ENCODE measurements around the gene HLA-DQA1.
A peak's percentile ranks its signal among the peaks of the same experiment; 100 is the strongest.
"Not testable (repeated sequence)": the region's sequence is repeated elsewhere in the genome, so short reads cannot be mapped to it uniquely, and the experiment has no call there.

HLA-DQA1 gene

GRCh38 chr6:32622545-32623401 lies 14.4 kb upstream of the HLA-DQA1 start:
- DNase-seq (ENCODE audit: low spot score): peak; percentile 72

DNA sequence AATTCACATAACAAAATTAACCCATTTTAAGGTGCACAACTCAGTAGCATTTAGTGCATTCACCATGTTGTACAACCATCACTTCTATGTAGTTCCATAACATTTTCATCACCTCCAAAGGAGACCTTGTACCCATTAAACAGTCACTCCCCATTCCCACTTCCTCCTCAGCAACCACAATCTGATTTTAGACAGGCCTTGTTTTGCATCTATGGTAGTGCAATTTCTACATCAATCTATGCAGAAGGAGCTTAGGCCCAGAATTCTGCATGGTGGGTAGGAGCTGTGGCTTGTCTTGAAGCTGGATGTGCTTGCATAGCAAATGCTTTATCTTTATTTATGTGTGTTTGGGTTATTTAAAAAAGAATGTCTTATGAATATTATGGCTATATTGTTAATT lies 13.5 kb upstream of the HLA-DQA1 start:
- DNase-seq (ENCODE audit: low spot score): no peak

GRCh38 chr6:32624565-32624964 lies 12.6 kb upstream of the HLA-DQA1 start:
- no peak for DNase-seq (ENCODE audit: low spot score)

GRCh38 chr6:32625137-32625536 lies 12.1 kb upstream of the HLA-DQA1 start:
- DNase-seq (ENCODE audit: low spot score): no peak

GRCh38 chr6:32627249-32627648 lies 10.0 kb upstream of the HLA-DQA1 start:
- no peak for DNase-seq (ENCODE audit: low spot score)

- peak; percentile 14 for DNase-seq (ENCODE audit: low spot score)
Measured at GRCh38 chr6:32627831-32628230, 9.4 kb upstream of the HLA-DQA1 start.

GRCh38 chr6:32629793-32630192 lies 7.4 kb upstream of the HLA-DQA1 start:
- not testable (repeated sequence) for DNase-seq (ENCODE audit: low spot score)

DNA sequence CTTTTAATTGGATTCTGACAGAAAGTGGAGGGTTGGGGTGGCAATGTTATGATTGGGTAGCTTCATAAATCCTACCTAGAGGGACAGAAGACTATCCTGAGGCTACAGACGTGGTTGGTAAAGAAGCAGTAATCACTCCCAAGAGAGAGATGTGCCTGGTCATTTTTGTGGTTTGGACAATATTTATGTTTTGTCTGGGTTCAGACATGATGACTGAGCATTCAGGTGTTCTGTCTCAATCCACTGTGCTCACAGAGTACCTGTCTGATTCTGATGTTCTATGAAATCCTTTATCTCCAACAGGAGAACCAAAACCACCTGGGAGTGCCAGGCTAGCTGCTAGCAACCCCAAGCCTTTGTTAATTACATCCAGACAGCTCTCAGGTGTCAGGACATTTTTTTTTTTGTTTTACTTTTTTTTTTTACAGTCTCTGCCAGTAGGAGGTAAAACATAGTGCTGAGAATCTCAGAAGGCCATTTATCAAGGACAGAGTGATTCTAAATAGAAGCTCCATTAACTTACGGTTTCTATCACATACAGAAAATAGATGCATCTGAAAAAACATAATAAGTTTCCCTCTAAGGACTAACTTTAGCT lies 1.6 kb upstream of the HLA-DQA1 start:
- no peak for DNase-seq (ENCODE audit: low spot score)

DNA sequence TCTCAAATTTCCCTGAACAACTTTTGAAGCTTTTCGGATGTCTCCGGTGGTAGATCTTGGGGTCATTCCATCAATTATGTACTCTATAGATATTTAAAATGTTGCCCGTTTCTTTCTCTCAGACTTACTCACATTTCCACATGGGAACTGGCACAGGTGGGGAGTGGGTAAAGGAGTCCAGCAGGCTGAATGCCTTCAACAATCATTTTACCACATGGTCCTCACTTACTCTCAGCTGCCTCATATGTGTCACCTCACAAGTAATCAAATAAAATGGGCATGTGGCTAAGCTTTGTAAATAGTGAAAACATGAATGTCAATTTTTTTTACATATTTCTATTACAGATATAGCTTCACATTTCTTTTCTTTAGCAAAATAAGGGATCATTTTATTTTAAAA lies 677 bp downstream of the HLA-DQA1 start:
- DNase-seq (ENCODE audit: low spot score): no peak

DNA sequence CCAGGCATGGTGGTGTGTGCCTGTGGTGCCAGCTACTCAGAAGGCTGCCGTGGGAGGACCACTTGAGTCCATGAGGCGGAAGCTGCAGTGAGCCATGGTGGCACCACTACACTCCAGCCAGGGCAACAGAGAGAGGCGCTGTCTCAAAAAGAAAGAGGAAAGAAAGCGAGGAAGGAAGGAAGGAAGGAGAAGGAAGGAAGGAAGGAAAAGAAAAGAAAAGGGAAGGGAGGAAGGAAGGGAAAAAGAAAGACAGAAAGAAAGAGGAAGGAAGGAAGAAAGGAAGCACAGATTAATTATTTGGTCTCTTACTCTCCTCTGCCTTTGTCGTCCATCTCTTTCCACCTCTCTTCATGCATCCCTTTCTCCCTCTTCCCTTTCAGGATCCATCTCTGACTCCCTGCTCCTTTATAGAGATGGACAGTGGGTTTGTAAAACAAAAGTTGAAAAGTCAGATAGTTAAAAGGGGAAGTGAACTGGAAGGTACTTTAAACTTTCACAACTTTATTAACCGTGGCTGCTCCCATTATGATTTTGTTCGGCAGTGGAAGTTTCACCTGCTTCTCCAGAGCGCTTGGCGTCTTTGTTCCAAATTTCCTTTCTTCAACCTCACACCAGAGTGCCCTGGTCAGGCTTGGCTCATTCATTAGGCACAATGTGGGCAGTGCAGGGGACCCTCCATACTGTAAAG lies 1.5 kb downstream of the HLA-DQA1 start:
- DNase-seq (ENCODE audit: low spot score): no peak

GRCh38 chr6:32639440-32640394 lies 2.5 kb downstream of the HLA-DQA1 start:
- no peak for DNase-seq (ENCODE audit: low spot score)

DNA sequence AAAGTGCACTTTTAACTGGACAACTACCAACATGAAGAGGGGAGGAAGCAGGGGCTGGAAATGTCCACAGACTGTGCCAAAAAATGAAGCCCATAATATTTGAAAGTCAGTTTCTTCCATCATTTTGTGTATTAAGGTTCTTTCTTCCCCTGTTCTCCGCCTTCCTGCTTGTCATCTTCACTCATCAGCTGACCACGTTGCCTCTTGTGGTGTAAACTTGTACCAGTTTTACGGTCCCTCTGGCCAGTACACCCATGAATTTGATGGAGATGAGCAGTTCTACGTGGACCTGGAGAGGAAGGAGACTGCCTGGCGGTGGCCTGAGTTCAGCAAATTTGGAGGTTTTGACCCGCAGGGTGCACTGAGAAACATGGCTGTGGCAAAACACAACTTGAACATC lies 3.9 kb downstream of the HLA-DQA1 start:
- no peak for DNase-seq (ENCODE audit: low spot score)

- not testable (repeated sequence) for DNase-seq (ENCODE audit: low spot score)
Measured at GRCh38 chr6:32641785-32642719, 4.8 kb downstream of the HLA-DQA1 start.

DNA sequence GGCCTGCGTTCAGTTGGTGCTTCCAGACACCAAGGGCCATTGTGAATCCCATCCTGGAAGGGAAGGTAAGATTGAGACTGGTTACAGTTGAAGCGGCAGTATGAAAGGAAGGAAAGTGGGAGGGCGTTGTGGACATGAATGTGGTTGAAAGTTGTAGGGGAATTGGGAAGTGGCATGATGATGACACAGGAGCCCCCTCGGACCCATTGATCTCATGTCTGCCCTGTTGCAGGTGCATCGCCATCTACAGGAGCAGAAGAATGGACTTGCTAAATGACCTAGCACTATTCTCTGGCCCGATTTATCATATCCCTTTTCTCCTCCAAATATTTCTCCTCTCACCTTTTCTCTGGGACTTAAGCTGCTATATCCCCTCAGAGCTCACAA lies 5.5 kb downstream of the HLA-DQA1 start:
- no peak for DNase-seq (ENCODE audit: low spot score)

- no peak for DNase-seq (ENCODE audit: low spot score)
Measured at GRCh38 chr6:32643904-32644303, 6.7 kb downstream of the HLA-DQA1 start.

DNA sequence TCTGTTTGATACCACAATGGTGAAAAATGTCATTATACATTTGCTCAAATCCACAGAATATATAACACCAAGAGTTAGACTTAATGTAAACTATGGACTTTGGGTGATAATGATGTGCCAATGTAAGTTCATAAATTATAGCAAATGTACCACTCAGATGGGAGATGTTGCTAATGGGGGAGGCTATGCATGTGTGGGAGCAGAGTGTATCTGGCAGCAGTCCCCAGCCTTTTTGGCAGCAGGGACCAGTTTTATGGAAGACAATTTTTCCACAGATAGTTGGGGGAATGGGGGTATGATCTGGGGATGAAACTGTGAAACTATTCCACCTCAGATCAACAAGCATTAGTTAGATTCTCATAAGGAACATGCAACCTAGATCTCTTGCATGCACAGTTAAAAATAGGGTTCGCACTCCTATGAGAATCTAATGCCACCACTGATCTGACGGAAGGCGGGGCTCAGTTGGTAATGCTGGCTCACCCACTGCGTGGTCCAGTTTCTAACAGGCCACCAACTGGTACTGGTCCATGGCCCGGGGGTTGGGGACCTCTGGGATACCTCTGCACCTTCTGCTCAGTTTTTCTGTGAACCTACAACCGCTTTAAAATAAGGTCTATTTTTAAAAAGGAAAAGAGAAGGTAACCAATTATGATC lies 8.0 kb downstream of the HLA-DQA1 start:
- no peak for DNase-seq (ENCODE audit: low spot score)

DNA sequence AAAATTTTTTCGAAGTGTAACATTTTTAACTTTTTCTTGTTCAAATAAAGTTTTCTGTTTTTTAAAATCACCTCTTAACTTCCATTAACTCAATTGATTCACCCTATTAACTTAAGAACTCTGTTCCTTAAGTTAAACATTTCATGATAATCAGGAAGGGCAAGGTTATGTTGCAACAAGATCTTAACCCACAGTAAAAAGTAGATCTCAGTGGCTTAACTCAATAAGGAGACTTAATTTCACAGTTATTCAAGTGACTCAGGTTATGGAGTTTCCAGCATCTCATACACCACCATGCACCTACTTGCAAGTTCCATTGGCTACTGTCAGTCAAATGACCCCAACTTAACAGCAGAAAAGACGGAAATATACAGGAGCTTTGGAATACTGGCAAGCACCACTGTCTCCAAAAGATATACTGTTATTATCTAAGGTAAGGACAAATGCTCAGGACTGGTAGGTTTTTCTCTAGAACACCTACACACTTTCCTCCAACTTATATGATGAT lies 18.1 kb downstream of the HLA-DQA1 start:
- no peak for DNase-seq (ENCODE audit: low spot score)

DNA sequence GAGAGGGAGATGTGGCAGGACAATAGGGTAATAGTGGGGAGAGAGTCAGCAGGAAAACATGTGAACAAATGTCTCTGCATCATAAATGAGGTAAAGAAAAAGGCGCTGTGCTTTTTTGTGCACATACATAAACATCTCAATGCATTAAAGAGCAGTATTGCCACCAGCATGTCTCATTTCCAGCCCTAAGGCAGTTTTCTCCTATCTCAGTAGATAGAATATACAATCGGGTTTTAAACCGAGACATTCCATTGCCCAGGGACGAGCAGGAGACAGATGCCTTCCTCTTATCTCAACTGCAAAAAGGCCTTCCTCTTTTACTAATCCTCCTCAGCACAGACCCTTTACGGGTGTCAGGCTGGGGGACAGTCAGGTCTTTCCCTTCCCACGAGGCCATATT lies 20.1 kb downstream of the HLA-DQA1 start:
- DNase-seq (ENCODE audit: low spot score): not testable (repeated sequence)

DNA sequence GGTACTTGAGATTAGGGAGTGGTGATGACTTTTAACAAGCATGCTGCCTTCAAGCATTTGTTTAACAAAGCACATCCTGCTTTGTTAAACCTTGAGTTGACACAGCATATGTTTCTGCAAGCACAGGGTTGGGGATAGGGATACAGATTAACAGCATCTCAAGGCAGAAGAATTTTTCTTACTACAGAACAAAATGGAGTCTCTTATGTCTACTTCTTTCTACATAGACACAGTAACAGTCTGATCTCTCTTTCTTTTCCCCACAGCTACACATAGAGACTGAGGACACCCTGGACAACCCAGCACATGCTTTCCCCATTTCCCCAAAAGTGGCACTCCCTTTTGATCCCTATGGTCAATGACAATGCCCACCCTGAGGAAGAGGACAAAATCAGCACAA lies 20.6 kb downstream of the HLA-DQA1 start:
- DNase-seq (ENCODE audit: low spot score): not testable (repeated sequence)

- no peak for DNase-seq (ENCODE audit: low spot score)
Measured at GRCh38 chr6:32658268-32658897, 21.2 kb downstream of the HLA-DQA1 start.

Measured in RKO (cell line).